Nephron (organoid): ENCODE measurements around the gene VPS37C.

Experiments used
- H3K27ac Mint-ChIP-seq, 3 experiments: 2 replicates each; pipeline ENCODE4 v1.8.0; 2020; ENCODE audit warnings: mixed read lengths in 3 of 3, mild to moderate bottlenecking in 2 of 3, moderate library complexity in 1 of 3
- H3K27me3 Mint-ChIP-seq: 2 replicates; pipeline ENCODE4 v1.8.0; 2021; ENCODE audit warnings: low read depth, mild to moderate bottlenecking, moderate library complexity, mixed read lengths
- H3K36me3 Mint-ChIP-seq: 2 replicates; pipeline ENCODE4 v1.8.0; 2020; ENCODE audit warnings: low read depth, mixed read lengths
- H3K4me1 Mint-ChIP-seq: 2 replicates; pipeline ENCODE4 v1.8.0; 2020; ENCODE audit warnings: mixed read lengths
- H3K4me3 Mint-ChIP-seq, 3 experiments: 2 replicates each; pipeline ENCODE4 v1.8.0; 2020; ENCODE audit warnings: mild to moderate bottlenecking in 3 of 3, mixed read lengths in 3 of 3, moderate library complexity in 2 of 3
- H3K9me3 Mint-ChIP-seq: 2 replicates; pipeline ENCODE4 v1.8.0; 2020; ENCODE audit warnings: mixed read lengths
- CTCF ChIP-seq, 3 experiments: fragments of 200-600 bp; sonication (generic); IDR thresholded peaks; one replicate each; pipeline ENCODE4 v1.5.0; 2021; ENCODE audit warnings: antibody characterized with exemption in 3 of 3; ENCODE audit not compliant: unreplicated experiment in 3 of 3

VPS37C gene

GRCh38 chr11:61147791-61148620, 13.2 kb downstream of the VPS37C start:
- no peak for TF ChIP-seq CTCF (IDR thresholded peaks at IDR 0.05; ENCODE audit: unreplicated experiment in 3 of 3)
- no peaks in the 10 kb centered on the region for H3K27me3 Mint-ChIP-seq
- peak overlapping the region in 2 of 3 experiments; percentile 4 to 31 for H3K27ac Mint-ChIP-seq
- no peaks in the 10 kb centered on the region for H3K9me3 Mint-ChIP-seq
- no peaks in the 10 kb centered on the region for H3K36me3 Mint-ChIP-seq
- H3K4me3 Mint-ChIP-seq = no peak overlapping the region
- H3K4me1 Mint-ChIP-seq = peaks cover 58% of the 10 kb centered on the region

- no peaks in the 10 kb centered on the region for H3K9me3 Mint-ChIP-seq
- no peak for TF ChIP-seq CTCF (IDR thresholded peaks at IDR 0.05; ENCODE audit: unreplicated experiment in 3 of 3)
- peaks cover 54% of the 10 kb centered on the region for H3K4me1 Mint-ChIP-seq
These were observed 14.0 kb downstream of the VPS37C start for GRCh38 chr11:61147271-61147670.

GRCh38 chr11:61146416-61146815, 14.8 kb downstream of the VPS37C start:
- Mint-ChIP-seq H3K36me3 (no peaks in the 10 kb centered on the region), H3K27ac (peak overlapping the region in 1 of 3 experiments; percentile 19), H3K4me3 (no peak overlapping the region), H3K9me3 (no peaks in the 10 kb centered on the region), H3K27me3 (no peaks in the 10 kb centered on the region), H3K4me1 (peaks cover 47% of the 10 kb centered on the region)
- no peak for TF ChIP-seq CTCF (IDR thresholded peaks at IDR 0.05; ENCODE audit: unreplicated experiment in 3 of 3)

More at GRCh38 chr11:61147271-61147670, 14.0 kb downstream of the VPS37C start:
- Mint-ChIP-seq H3K36me3 (no peaks in the 10 kb centered on the region), H3K4me3 (no peak overlapping the region), H3K27ac (no peak overlapping the region), H3K27me3 (no peaks in the 10 kb centered on the region)

GRCh38 chr11:61145228-61146005, 15.8 kb downstream of the VPS37C start:
- Mint-ChIP-seq H3K4me1 (peaks cover 37% of the 10 kb centered on the region), H3K27me3 (no peaks in the 10 kb centered on the region), H3K9me3 (no peaks in the 10 kb centered on the region), H3K27ac (no peak overlapping the region), H3K36me3 (no peaks in the 10 kb centered on the region), H3K4me3 (no peak overlapping the region)
- no peak for TF ChIP-seq CTCF (IDR thresholded peaks at IDR 0.05; ENCODE audit: unreplicated experiment in 3 of 3)

- no peak for TF ChIP-seq CTCF (IDR thresholded peaks at IDR 0.05; ENCODE audit: unreplicated experiment in 3 of 3)
- Mint-ChIP-seq H3K9me3 (no peaks in the 10 kb centered on the region), H3K4me1 (peaks cover 31% of the 10 kb centered on the region), H3K27ac (no peak overlapping the region), H3K4me3 (no peak overlapping the region), H3K36me3 (no peaks in the 10 kb centered on the region), H3K27me3 (no peaks in the 10 kb centered on the region)
These were observed 16.6 kb downstream of the VPS37C start for GRCh38 chr11:61144511-61145179.
